HUES6 (cell line): Measurements from ENCODE around the gene HYAL2.
A peak's percentile ranks its signal among the peaks of the same experiment; 100 is the strongest.
"Not testable (repeated sequence)": the region's sequence is repeated elsewhere in the genome, so short reads cannot be mapped to it uniquely, and the experiment has no call there.

Experiments used
- H3K27ac ChIP-seq: 2 replicates; pipeline ENCODE4 v1.7.0; 2013; ENCODE audit warnings: low read depth, mild to moderate bottlenecking, low read length, inconsistent platforms
- H3K27me3 ChIP-seq: 2 replicates; pipeline ENCODE4 v1.6.1; 2013; ENCODE audit warnings: low read length; ENCODE audit not compliant: control insufficient read depth, insufficient read depth
- H3K36me3 ChIP-seq: 2 replicates; pipeline ENCODE4 v1.6.1; 2013; ENCODE audit warnings: low read length; ENCODE audit not compliant: control insufficient read depth, insufficient read depth
- H3K4me1 ChIP-seq: 2 replicates; pipeline ENCODE4 v1.6.1; 2013; ENCODE audit warnings: low read length; ENCODE audit not compliant: control insufficient read depth, insufficient read depth
- H3K4me3 ChIP-seq: 2 replicates; pipeline ENCODE4 v1.5.1; 2013; ENCODE audit warnings: low read depth, low read length
- H3K9ac ChIP-seq: one replicate; pipeline ENCODE4 v1.6.1; 2013; ENCODE audit warnings: mild to moderate bottlenecking, low read length
- H3K9me3 ChIP-seq: 2 replicates; pipeline ENCODE4 v1.6.1; 2013; ENCODE audit warnings: low read depth, low read length; ENCODE audit not compliant: control insufficient read depth, insufficient read depth

Gene HYAL2

DNA sequence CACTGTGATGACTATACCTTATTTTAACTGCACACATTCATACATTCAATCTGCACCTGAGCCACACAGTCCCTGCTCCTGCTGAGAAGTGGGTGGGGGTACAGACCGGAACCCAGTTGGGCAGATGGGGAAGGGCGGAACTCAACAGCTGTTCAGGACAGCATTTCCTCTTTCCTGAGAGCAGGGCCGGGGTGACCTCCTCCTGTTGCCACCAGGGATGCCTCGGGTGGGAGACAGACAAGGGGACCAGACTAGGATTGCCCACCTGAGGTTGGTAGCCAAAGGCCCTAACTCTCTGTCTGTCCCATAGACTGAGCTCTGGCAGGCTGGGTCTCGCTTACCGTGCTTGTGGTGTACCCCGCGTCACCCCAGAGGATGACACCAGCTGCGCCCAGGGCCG is 3.9 kb downstream of the HYAL2 start:
- Histone ChIP-seq H3K27ac (no peak overlapping the region), H3K4me3 (no peak overlapping the region), H3K36me3 (peaks cover 46% of the 10 kb centered on the region), H3K9me3 (no peaks in the 10 kb centered on the region), H3K9ac (no peak overlapping the region), H3K4me1 (peaks cover 33% of the 10 kb centered on the region), H3K27me3 (no peaks in the 10 kb centered on the region)

DNA sequence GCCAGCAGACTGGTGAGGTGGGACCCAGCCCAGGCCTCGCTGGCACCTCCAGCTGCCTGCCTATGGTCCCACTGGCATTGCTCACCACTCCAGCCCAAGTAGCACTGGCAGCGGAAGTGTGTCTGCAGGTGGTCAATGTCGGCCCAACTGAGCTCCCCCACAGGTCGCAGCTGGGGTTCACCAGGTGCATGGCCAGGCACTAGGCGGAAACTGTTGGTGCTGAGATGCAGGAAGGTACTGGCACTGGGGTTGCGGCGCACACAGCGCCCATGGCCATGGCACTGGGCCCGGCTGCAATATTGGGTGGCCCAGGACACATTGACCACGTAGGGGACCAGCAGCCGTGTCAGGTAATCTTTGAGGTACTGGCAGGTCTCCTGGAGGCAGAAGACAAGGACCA is 4.4 kb downstream of the HYAL2 start:
- H3K27me3 ChIP-seq = no peaks in the 10 kb centered on the region
- H3K4me3 ChIP-seq = no peak overlapping the region
- H3K9me3 ChIP-seq = no peaks in the 10 kb centered on the region
- H3K27ac ChIP-seq = no peak overlapping the region
- H3K4me1 ChIP-seq = peaks cover 30% of the 10 kb centered on the region
- H3K9ac ChIP-seq = no peak overlapping the region
- peaks cover 46% of the 10 kb centered on the region for H3K36me3 ChIP-seq

DNA sequence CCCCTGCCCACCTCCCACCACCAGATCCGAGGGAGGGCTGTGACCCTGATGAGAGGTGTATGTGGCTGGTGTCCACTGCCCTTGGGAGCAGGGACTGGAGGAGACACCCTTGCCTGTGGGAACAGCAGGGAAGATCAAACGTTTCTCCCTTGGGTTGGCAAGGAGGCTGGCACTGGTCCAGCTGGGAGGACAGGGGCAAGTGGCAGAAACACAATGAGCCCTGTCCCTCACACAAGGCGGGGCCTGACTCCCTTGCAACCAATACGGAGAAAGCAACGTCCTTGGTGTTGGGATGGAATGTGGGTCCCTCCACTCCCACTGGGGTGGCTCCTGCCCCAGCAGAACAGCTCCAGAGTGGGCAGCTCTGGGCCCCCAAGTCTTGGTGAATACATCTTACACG is 5.2 kb downstream of the HYAL2 start:
- Histone ChIP-seq H3K36me3 (peaks cover 46% of the 10 kb centered on the region), H3K27ac (no peak overlapping the region), H3K9ac (no peak overlapping the region), H3K4me3 (0 out of 2 replicates have a peak overlapping the region, but pooled peaks have one; percentile 9), H3K9me3 (no peaks in the 10 kb centered on the region), H3K27me3 (no peaks in the 10 kb centered on the region), H3K4me1 (peaks cover 22% of the 10 kb centered on the region)

DNA sequence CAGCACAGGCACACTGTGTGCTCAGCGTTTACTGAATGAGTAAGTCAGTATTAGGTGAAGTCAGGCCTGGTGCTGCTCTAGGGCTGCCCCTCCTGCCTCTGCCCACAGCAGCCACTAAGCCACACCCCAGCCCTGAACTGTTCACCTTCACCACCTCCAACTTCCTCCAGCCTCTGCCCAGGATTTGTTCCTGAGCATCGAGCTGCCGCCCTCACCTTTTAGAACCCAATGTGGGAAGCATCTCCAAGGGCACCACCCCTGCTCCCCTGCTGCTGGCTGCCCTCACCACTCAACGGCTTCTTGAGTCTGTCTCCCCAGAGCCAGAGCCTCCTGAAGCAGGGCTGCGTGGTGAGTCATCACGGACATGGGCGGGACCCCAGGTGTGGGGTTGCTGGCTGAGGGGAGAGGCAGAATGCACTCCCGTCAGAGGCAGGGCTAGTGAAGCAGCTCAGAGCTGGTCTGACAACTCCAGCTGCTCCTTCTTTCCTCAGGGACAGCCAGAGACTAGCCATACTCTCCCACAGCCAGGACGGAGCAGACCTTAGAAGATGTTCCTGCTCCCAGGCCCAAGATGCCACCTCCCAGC is 5.8 kb downstream of the HYAL2 start:
- Histone ChIP-seq H3K4me1 (peaks cover 22% of the 10 kb centered on the region), H3K36me3 (peaks cover 46% of the 10 kb centered on the region), H3K27ac (no peak overlapping the region), H3K9me3 (no peaks in the 10 kb centered on the region), H3K4me3 (0 out of 2 replicates have a peak overlapping the region, but pooled peaks have one; percentile 9), H3K9ac (no peak overlapping the region), H3K27me3 (no peaks in the 10 kb centered on the region)

DNA sequence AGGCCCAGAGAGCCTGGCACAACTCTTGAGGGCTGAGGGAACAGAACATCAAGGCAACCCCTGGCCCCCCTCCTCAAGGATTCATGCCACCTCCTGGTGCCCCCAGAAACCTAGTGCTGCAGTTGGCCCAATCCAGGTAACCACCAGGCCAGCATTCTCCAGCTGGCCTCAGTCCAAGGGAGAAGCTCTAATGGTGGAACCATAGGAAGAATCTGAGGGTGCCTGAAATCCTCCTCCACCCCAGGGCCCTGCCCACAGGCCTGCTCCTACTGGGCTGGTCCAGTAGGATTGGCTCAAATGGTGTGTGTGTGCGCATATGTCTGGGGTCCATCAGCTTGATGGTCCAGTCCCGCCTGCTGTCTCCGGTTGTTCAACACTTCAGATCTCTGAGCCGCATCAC is 7.7 kb downstream of the HYAL2 start:
- Histone ChIP-seq H3K36me3 (peaks cover 42% of the 10 kb centered on the region), H3K4me1 (peaks cover 13% of the 10 kb centered on the region; the same call in 1 of the 2 replicates), H3K9ac (no peak overlapping the region), H3K4me3 (no peak overlapping the region), H3K9me3 (peaks cover 2% of the 10 kb centered on the region; the same call in 1 of the 2 replicates), H3K27me3 (no peaks in the 10 kb centered on the region), H3K27ac (no peak overlapping the region)

DNA sequence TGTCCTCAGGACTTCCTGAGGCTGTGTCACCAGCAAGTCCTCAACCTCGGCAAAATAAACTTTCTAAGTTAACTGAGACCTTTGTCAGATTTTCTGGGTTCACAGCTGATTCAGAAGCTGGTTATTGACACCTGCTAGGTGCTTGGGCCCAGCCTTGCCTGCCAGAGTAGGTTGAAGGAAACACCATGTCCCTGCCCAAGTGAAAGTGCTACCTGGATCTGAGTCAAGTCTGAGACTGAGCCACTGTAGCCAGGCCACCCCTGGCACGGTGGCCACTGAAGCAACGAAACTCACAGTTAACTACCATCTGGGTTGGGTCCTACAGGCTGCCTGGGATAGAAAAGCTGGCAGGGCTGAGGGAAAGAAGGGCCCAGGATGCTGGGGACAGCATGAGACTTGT is 8.2 kb downstream of the HYAL2 start:
- Histone ChIP-seq H3K4me3 (no peak overlapping the region), H3K9ac (no peak overlapping the region), H3K27me3 (no peaks in the 10 kb centered on the region), H3K27ac (no peak overlapping the region), H3K4me1 (peaks cover 9% of the 10 kb centered on the region; the same call in 1 of the 2 replicates), H3K9me3 (peaks cover 7% of the 10 kb centered on the region), H3K36me3 (peaks cover 37% of the 10 kb centered on the region)

DNA sequence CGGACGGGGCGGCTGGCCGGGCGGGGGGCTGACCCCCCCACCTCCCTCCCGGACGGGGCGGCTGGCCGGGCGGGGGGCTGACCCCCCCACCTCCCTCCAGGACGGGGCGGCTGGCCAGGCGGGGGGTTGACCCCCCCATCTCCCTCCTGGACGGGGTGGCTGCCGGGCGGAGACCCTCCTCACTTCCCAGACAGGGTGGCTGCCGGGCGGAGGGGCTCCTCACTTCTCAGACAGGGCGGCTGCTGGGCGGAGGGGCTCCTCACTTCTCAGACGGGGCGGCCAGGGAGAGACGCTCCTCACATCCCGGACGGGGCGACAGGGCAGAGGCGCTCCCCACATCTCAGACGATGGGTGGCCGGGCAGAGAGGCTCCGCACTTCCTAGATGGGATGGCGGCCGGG is 10.5 kb downstream of the HYAL2 start:
- Histone ChIP-seq H3K9me3 (peaks cover 19% of the 10 kb centered on the region), H3K36me3 (peaks cover 16% of the 10 kb centered on the region)
- H3K4me1 ChIP-seq, H3K4me3 ChIP-seq, H3K9ac ChIP-seq, H3K27me3 ChIP-seq, H3K27ac ChIP-seq: not testable (repeated sequence)

DNA sequence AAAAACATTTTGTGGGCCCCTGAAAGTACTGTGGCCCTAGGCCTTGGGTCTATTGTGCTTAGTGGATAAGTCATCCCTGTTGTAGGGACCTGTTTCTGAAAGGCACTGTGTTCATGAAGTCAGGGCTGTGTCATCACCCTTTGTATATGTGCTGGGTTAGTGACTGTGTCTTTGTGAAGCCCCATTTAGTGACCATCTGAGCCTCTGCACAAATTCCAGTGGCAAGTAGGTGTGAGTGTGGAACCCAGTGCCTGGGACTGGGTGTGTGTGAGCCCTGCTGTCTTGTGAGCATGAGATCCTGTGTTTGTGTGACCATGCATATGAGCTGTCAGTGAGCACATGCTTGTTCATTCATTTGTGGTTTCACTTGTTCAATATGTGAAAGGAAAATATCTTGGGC is 17.9 kb downstream of the HYAL2 start:
- Histone ChIP-seq H3K9me3 (peaks cover 29% of the 10 kb centered on the region), H3K4me3 (no peak overlapping the region), H3K36me3 (no peaks in the 10 kb centered on the region), H3K27ac (no peak overlapping the region), H3K4me1 (peaks cover 21% of the 10 kb centered on the region), H3K9ac (no peak overlapping the region), H3K27me3 (no peaks in the 10 kb centered on the region)

DNA sequence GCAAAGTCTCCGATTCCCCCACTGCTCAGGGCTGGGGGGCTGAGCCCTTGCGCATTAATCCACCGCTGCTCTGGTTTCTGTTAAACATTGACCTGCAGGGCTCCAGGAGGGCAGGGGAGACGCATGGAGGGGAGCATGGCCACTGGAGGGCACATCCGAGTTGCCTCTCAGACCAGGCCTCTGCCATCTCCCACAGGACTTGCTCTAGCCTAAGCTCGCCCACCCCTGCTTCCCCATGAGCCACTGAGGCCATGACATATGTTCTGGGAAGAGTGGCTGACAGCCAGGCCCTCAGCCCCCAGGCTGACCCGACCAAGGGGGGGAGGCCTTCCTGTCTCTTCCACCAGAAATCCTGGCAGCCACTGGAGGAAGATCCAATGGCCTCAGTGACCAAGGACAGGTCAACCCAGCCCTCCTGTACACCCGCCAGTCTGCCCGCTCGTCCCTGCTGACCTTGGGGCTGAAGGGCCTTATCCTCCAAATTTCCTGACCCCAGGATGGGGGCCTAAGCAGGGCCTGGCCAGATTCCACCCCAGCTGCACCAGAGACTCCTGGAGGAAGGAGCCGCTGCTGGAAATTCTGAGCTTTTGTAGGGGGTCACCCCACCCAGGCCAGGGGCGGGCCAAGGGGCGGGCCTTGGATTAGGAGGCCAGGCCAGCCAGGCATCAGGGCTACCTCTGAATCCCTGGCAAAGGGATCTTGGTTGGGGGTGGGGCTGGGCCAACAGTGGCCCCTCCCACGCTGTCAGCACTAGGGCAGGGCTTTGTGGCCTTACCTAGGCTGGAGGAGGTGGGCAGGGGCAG is 19.3 kb downstream of the HYAL2 start, which contains the start of gene HYAL1:
Gene HYAL1, minus strand, starts transcription at position 562 of the 803 bp plus-strand sequence. CDS start 618 bp downstream, outside the sequence.
- peak within 1 kb of the TSS; percentile 37 for H3K9ac ChIP-seq
- H3K4me3 ChIP-seq = peak within 1 kb of the TSS; percentile 30
- peaks cover 26% of the 10 kb centered on the region for H3K4me1 ChIP-seq
- H3K27ac ChIP-seq = no peak within 1 kb of the TSS
- peaks cover 19% of the 10 kb centered on the region for H3K9me3 ChIP-seq
- H3K36me3 ChIP-seq = no peaks in the 10 kb centered on the region
- H3K27me3 ChIP-seq = no peaks in the 10 kb centered on the region

DNA sequence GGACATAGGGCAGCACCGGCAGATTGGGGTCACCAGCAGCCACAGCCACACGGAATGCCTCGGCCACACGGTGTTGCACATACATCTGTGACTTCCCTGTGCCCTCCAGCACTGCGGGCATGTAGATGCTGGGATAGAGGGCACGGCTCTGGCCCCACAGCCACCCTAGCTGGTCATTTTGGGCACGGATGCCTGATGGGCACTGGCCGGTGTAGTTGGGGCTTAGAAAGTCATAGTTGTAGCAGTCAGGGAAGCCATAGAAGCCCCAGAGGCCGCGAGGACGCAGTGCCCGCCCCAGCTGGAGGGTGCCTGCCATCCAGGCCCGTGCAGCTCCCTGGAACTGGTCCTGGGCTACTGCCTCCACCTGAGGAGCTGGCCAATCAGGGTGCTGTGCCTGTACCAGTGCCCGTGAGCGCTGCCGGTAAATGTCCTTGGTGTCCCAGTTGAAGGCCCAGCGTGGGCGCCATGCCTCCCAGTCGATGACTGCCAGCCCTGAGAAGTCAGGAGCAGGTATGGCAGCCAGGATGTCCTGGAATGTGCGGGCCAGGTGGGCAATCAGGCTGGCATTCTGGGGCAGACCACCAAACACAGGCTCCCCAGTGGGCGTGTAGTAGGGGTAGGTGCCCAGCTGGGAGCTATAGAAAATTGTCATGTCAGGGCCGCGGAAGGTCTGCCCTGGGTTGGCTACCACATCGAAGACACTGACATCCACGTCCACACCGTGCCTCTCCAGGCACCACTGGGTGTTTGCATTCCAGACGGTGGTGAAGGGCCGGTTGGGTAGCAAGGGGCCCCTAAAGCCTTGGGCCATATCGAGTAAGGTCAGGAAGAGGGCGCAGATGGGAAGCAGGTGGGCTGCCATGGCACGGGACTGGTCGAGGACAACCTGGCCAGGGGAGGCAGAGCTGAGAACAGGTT is 20.2 kb downstream of the HYAL2 start:
- peaks cover 1% of the 10 kb centered on the region; the same call in 1 of the 2 replicates for H3K36me3 ChIP-seq
- H3K4me3 ChIP-seq = peak overlapping the region; percentile 2; the same call in 1 of the 2 replicates
- H3K27ac ChIP-seq = no peak overlapping the region
- H3K9me3 ChIP-seq = peaks cover 15% of the 10 kb centered on the region
- H3K4me1 ChIP-seq = peaks cover 28% of the 10 kb centered on the region
- H3K27me3 ChIP-seq = no peaks in the 10 kb centered on the region
- H3K9ac ChIP-seq = no peak overlapping the region
